ENCODE data around the gene PEX1. TPM values are rescaled to one million over a fixed set of nuclear protein-coding genes. Genes with fewer than 3 reads are reported as not detected.

PEX1 gene
- total RNA-seq, 1 donor from 2014 or later = 18.3 TPM

- Histone ChIP-seq H3K4me3 (ENCODE audit: low read depth, low read length) (no peak overlapping the region), H3K27me3 (ENCODE audit: control insufficient read depth, insufficient read depth, low read length) (no peaks in the 10 kb centered on the region), H3K36me3 (ENCODE audit: control insufficient read depth, insufficient read depth, low read length) (no peaks in the 10 kb centered on the region)
- no peak for DNase-seq (ENCODE audit: low read depth)
- TF ChIP-seq, protein P1, sequence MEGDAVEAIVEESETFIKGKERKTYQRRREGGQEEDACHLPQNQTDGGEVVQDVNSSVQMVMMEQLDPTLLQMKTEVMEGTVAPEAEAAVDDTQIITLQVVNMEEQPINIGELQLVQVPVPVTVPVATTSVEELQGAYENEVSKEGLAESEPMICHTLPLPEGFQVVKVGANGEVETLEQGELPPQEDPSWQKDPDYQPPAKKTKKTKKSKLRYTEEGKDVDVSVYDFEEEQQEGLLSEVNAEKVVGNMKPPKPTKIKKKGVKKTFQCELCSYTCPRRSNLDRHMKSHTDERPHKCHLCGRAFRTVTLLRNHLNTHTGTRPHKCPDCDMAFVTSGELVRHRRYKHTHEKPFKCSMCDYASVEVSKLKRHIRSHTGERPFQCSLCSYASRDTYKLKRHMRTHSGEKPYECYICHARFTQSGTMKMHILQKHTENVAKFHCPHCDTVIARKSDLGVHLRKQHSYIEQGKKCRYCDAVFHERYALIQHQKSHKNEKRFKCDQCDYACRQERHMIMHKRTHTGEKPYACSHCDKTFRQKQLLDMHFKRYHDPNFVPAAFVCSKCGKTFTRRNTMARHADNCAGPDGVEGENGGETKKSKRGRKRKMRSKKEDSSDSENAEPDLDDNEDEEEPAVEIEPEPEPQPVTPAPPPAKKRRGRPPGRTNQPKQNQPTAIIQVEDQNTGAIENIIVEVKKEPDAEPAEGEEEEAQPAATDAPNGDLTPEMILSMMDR (IDR thresholded peaks at IDR 0.05; ENCODE audit: insufficient read depth, low read length, poor library complexity, severe bottlenecking) = no peak
These were observed 6.3 kb upstream of the PEX1 start for GRCh38 chr7:92534572-92534971.

GRCh38 chr7:92528958-92529264 is 591 bp upstream of the PEX1 start:
- H3K36me3 ChIP-seq (ENCODE audit: control insufficient read depth, insufficient read depth, low read length) = no peaks in the 10 kb centered on the region
- peak overlapping the region; percentile 74 for H3K4me3 ChIP-seq (ENCODE audit: low read depth, low read length)
- TF ChIP-seq, protein P1 (IDR thresholded peaks at IDR 0.05; ENCODE audit: insufficient read depth, low read length, poor library complexity, severe bottlenecking) = no peak
- no peak for DNase-seq (ENCODE audit: low read depth)
- no peaks in the 10 kb centered on the region for H3K27me3 ChIP-seq (ENCODE audit: control insufficient read depth, insufficient read depth, low read length)

- H3K36me3 ChIP-seq (ENCODE audit: control insufficient read depth, insufficient read depth, low read length) = no peaks in the 10 kb centered on the region
- TF ChIP-seq, protein P1 (IDR thresholded peaks at IDR 0.05; ENCODE audit: insufficient read depth, low read length, poor library complexity, severe bottlenecking) = peak; percentile 3
- peak overlapping the region; percentile 74 for H3K4me3 ChIP-seq (ENCODE audit: low read depth, low read length)
- no peaks in the 10 kb centered on the region for H3K27me3 ChIP-seq (ENCODE audit: control insufficient read depth, insufficient read depth, low read length)
- no peak for DNase-seq (ENCODE audit: low read depth)
These were observed 776 bp downstream of the PEX1 start for GRCh38 chr7:92527300-92528187.

- H3K27me3 ChIP-seq (ENCODE audit: control insufficient read depth, insufficient read depth, low read length) = no peaks in the 10 kb centered on the region
- DNase-seq (ENCODE audit: low read depth) = no peak
- no peak overlapping the region for H3K4me3 ChIP-seq (ENCODE audit: low read depth, low read length)
- TF ChIP-seq, protein P1 (IDR thresholded peaks at IDR 0.05; ENCODE audit: insufficient read depth, low read length, poor library complexity, severe bottlenecking) = no peak
- H3K36me3 ChIP-seq (ENCODE audit: control insufficient read depth, insufficient read depth, low read length) = no peaks in the 10 kb centered on the region
These were observed 5.2 kb downstream of the PEX1 start for GRCh38 chr7:92523110-92523509.

DNA sequence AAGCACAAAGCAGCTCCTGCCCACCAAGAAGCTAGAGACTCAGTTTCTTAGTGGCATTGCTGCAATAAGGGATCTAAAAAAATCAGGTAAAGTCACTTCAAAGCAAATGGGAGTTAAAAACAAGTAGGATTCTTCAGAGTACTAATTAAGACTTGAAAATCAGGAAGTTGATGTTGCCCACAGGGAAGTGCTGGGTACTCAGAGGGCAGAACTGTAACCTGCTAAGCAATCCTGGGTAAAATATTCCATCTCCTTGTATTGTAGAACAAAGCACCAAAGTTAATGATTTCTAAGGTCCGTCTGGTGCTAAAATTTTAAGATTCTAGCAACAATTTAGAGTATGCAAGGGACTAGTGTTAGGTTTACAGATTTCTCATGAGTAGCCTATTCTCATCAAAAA is 8.3 kb downstream of the PEX1 start:
- no peak for DNase-seq (ENCODE audit: low read depth)
- Histone ChIP-seq H3K36me3 (ENCODE audit: control insufficient read depth, insufficient read depth, low read length) (peaks cover 2% of the 10 kb centered on the region), H3K27me3 (ENCODE audit: control insufficient read depth, insufficient read depth, low read length) (no peaks in the 10 kb centered on the region), H3K4me3 (ENCODE audit: low read depth, low read length) (no peak overlapping the region)
- TF ChIP-seq, protein P1 (IDR thresholded peaks at IDR 0.05; ENCODE audit: insufficient read depth, low read length, poor library complexity, severe bottlenecking) = no peak

DNA sequence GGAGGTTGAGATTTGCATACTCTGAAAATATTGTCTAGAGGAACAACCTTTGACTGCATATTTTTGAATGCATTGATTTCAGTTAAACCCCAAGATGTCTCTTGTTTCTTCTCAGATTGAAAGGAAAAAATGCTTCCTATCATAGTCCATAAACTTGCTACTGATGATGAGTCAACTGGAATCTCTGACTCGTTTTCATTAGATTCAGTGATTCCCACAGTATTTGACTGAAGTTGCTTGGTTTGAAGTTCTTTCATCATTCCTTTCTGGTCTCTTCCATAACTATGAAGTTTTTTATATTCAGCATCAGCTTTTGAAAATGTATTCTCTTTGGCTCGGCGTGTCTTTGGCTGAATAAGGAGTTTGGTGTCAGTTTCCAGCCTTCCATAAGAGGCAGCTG is 10.7 kb downstream of the PEX1 start:
- H3K4me3 ChIP-seq (ENCODE audit: low read depth, low read length) = no peak overlapping the region
- no peak for DNase-seq (ENCODE audit: low read depth)
- H3K27me3 ChIP-seq (ENCODE audit: control insufficient read depth, insufficient read depth, low read length) = no peaks in the 10 kb centered on the region
- peaks cover 2% of the 10 kb centered on the region for H3K36me3 ChIP-seq (ENCODE audit: control insufficient read depth, insufficient read depth, low read length)
- TF ChIP-seq, protein P1 (IDR thresholded peaks at IDR 0.05; ENCODE audit: insufficient read depth, low read length, poor library complexity, severe bottlenecking) = no peak
